GM21576 (cell line): ENCODE results near the gene SNRK.

Experiments used
- ATAC-seq: cut with Tn5 transposase; IDR thresholded peaks from one replicate; pipeline ENCODE4 v1.9.1; 2021; ENCODE audit warnings: mild to moderate bottlenecking, moderate library complexity; ENCODE audit not compliant: unreplicated experiment

SNRK gene

GRCh38 chr3:43304126-43304525 is 17.8 kb downstream of the SNRK start:
- no peak for ATAC-seq

GRCh38 chr3:43307226-43307625 is 20.9 kb downstream of the SNRK start:
- ATAC-seq, result no peak

DNA sequence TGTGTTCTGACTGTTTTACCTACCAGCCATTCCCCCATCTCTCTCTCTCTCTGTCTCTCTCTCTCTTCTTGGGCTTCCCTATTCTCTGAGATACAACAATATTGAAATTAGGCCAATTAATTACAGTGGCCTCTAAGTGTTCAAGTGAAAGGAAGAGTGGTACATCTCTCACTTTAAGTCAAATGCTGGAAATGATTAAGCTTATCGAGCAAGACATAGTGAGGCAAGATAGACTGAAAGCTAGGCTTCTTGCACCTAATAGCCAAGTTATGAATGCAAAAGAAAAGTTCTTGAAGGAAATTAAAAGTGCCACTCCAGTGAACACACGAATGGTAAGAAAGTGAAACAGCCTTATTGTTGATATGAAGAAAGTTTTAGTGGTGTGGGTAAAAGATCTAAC is 21.3 kb downstream of the SNRK start:
- ATAC-seq, result no peak

- no peak for ATAC-seq
These were observed 23.3 kb downstream of the SNRK start for GRCh38 chr3:43309372-43310305.

- ATAC-seq, result no peak
These were observed 30.6 kb downstream of the SNRK start for GRCh38 chr3:43316783-43317460.

DNA sequence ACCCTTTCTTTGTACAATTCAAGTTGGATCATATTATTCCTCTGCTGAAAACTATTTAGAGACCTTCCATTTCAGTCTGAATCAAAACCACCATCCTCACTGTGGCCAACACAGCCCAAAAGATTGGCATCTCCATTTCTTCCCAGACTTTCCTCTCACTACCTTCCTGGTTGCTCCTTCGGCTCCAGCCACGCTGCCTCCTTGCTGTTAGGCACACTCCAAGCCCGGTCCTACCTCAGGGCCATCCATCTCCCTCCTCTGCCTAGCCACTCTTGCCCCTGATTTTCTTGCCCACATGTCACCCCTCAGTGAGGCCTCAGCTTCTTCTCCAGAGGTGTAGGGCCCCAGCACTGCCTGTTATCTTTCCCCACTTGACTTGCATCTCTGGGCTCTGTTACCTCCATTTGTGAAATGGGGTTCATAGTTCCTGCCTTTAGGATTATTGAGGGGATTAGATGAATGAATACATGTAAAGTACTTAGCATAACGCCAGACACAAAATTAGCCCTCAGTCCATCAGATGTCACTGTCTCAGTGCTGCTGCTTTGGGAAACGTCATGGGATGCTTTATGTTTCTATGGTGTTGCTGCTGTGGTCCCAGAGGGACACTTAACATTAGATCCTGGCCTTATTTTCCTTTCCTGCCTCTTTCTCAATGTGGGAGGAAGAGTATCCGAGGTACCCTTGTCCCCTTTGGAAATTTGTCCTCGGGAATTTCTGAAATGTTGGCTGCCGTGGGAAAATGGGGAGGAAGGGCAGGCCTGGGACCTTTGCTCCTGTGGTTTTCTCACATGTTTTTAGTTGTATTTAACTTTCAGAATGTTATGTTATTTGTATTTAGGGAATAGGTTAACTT is 31.3 kb downstream of the SNRK start:
- ATAC-seq, result no peak

- no peak for ATAC-seq
These were observed 33.0 kb downstream of the SNRK start for GRCh38 chr3:43319376-43319775.

- ATAC-seq, result no peak
These were observed 33.5 kb downstream of the SNRK start for GRCh38 chr3:43319794-43320193.

- ATAC-seq, result no peak
These were observed 33.9 kb downstream of the SNRK start for GRCh38 chr3:43320288-43320687.

- ATAC-seq, result no peak
These were observed 37.2 kb downstream of the SNRK start for GRCh38 chr3:43323541-43323940.

- peak; percentile 79 for ATAC-seq
These were observed 40.7 kb downstream of the SNRK start for GRCh38 chr3:43326891-43327581.

GRCh38 chr3:43327582-43327979 is 41.2 kb downstream of the SNRK start:
- ATAC-seq, result no peak

DNA sequence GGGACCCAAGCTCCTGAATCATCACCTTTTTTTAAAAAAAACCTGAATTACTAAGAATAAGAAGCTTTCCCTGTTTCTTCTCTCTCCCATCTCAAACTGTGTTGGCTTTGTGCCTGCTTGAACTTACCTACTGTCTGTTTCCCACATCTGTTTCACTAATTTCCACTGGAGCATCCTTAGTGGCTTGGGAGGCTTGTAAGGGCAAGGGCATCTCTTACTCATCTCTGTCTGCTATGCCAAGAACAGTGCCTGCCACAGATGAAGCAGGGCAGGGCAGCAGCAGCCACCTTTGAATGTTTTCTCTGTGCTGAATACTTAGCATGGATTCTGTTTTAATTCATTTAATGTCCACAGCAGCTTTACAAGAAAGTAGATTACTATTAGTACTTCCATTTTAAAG is 42.3 kb downstream of the SNRK start:
- no peak for ATAC-seq

DNA sequence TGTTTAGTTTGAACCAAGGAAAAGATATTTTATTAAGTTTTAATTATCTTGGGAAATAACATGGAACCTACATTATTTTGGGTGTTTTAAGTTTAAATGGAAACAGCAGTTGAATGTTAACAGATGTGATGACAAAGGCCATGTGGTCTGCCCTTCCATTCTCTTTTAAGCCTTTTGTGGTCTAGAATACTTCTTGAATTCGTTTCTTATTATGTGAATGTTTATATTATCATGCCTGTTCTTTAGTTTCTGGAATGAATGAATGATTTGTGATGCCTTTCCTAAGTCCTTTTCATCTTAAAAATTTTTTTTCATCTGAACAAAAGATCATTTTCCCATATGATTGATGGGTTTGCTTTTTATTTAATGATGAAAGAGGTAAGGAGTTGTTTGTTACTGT is 44.6 kb downstream of the SNRK start:
- no peak for ATAC-seq

- no peak for ATAC-seq
These were observed 45.0 kb downstream of the SNRK start for GRCh38 chr3:43331381-43331780.

DNA sequence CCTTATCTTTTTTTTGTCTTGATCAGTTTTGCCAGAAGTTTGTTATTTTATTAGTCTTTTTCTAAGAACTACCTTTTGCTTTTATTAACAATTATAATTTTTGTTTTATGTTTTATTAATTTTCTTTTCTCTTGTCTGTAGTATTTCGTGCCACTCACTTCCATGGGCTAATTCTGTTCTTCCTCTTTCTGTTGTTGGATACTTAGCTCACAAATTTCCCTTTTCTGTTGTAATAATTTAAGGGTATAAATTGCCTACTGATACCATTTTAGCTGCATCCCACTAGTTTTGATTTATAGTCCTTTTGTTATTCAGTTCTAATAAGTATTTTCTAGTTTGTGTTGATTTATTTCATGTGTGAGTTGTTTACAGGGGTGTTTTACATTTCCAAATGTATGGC is 48.6 kb downstream of the SNRK start:
- ATAC-seq, result no peak

DNA sequence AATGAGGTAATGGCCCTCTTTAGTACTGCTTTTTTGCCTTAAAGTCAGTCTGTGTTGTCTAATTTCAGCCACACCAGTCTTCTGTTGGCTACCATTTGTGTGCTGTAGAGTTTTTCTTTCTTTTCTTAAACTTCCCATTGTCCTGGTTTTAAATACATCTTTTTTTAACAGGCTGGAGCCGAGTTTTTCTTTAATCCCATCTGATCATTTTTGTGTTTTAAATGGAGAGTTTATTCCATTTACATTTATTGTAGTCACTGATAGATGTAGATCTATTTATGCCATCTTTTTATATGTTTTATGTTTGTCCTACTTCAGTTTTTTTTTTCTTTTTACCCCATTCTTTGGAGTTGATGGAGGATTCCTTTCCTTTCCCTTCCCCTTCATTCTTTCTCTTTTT is 49.5 kb downstream of the SNRK start:
- ATAC-seq, result no peak

GRCh38 chr3:43338295-43338694 is 52.0 kb downstream of the SNRK start:
- no peak for ATAC-seq

GRCh38 chr3:43340403-43340802 is 54.1 kb downstream of the SNRK start:
- no peak for ATAC-seq

GRCh38 chr3:43341788-43342187 is 55.4 kb downstream of the SNRK start:
- no peak for ATAC-seq

- no peak for ATAC-seq
These were observed 56.8 kb downstream of the SNRK start for GRCh38 chr3:43343185-43343584.
